ENCODE results near the gene CHCHD3. TPM values are rescaled to one million over a fixed set of nuclear protein-coding genes. Genes with fewer than 3 reads are reported as not detected.
A peak's percentile ranks its signal among the peaks of the same experiment; 100 is the strongest.

CHCHD3 gene
- total RNA-seq, 8 experiments from 2014 or later = 74.5 to 122 (median 90.0) TPM

DNA sequence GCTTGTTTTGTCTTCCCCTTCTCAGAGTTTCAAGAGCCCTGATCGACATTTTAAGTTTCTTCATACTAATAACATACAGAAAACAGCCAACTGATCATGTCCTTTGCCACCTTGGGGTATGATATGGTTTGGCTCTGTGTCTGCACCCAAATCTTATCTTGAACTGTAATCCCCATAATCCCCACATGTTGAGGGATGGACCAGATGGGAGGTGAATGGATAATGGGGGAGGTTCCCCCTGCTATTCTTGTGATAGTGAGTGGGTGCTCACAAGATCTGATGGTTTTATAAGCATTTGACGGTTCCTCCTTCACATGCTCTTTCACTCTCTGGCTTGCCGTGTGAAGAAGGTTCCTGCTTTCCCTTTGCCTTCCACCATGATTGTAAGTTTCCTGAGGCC lies 190.3 kb downstream of the CHCHD3 start:
- Histone ChIP-seq H3K4me1 (replicated peaks in 1 of 2) (no peaks in the 10 kb centered on the region), H3K27ac (no peak overlapping the region), H3K4me3 (no peak overlapping the region)
- in situ Hi-C loops (cut with MboI; ENCODE audit: low pct_unique_long_range_greater_than_20kb in 2 of 9, low sequenced_read_pairs in 9 of 9, unreplicated experiment in 9 of 9) = no loop called here
- 72 to 100% (median 96%) methylated on average over 1 to 3 of the region's 3 CpGs; no CpG with 5 or more reads in 3 of the 10 experiments for WGBS, 10 experiments
- no peak for ATAC-seq (replicated peaks in 6 of 8)

DNA sequence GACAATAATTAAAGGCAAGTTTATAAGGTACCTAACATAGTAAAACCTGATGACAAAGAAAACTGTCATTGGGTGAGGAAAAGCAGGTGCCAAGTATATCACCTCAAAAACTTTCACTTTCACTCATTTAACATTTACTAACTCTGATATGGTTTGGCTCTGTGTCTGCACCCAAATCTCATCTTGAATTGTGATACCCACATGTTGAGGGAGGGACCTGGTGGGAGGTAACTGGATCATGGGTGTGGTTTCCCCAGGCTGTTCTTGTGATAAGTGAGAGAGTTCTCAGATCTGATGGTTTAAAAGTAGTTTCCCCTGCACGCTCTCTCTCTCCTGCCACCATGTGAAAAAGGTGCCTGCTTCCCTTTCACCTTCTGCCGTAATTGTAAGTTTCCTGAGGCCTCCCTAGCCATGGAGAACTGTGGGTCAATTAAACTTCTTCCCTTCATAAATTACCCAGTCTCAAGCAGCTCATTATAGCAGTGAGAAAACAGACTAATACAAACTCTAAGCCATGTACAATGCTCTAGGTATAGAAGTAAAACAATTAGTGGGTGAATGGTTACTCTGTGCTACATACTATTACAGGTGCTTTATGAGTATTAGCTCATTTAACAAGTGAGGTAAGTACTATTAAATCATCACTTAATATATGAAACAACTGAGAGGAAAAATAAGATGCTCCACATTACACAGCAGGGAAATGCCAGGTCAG lies 199.0 kb downstream of the CHCHD3 start:
- in situ Hi-C loops (cut with MboI; ENCODE audit: low pct_unique_long_range_greater_than_20kb in 2 of 9, low sequenced_read_pairs in 9 of 9, unreplicated experiment in 9 of 9) = no loop called here
- ATAC-seq (replicated peaks in 6 of 8) = peak in 2 of 8 experiments; percentile 22 to 50
- 50 to 100% (median 100%) methylated on average over 1 to 2 of the region's 2 CpGs; no CpG with 5 or more reads in 3 of the 10 experiments for WGBS, 10 experiments
- no peak overlapping the region for H3K4me3 ChIP-seq
- H3K4me1 ChIP-seq (replicated peaks in 1 of 2) = peaks cover 8 to 11% of the 10 kb centered on the region in 2 donors
- no peak overlapping the region for H3K27ac ChIP-seq

DNA sequence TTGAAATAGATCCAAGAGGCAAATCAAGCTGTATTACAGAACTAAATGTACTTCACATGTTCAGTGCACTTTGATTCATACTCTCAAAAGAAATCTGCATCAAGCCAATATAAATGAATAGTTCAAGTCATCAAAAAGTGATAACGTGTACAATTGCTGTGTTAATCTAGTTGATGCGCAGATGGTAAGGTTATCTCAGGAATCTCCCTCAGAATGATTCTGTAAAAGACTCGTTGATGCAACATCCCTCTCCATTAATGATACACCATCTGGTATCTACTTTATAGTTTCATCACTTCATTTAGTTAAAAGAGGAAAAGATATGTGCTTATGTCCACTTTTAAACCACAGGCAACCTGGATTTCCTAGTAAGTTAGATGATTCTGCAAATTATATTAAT lies 200.6 kb downstream of the CHCHD3 start:
- Histone ChIP-seq H3K4me1 (replicated peaks in 1 of 2) (peaks cover 23 to 26% of the 10 kb centered on the region in 2 donors), H3K27ac (no peak overlapping the region), H3K4me3 (no peak overlapping the region)
- in situ Hi-C loops (cut with MboI; ENCODE audit: low pct_unique_long_range_greater_than_20kb in 2 of 9, low sequenced_read_pairs in 9 of 9, unreplicated experiment in 9 of 9) = no loop called here
- ATAC-seq (replicated peaks in 6 of 8) = peak in 1 of 8 experiments; percentile 10
- WGBS, 10 experiments = 63 to 88% (median 72%) methylated on average over 3 of the region's 3 CpGs; no CpG with 5 or more reads in 2 of the 10 experiments

DNA sequence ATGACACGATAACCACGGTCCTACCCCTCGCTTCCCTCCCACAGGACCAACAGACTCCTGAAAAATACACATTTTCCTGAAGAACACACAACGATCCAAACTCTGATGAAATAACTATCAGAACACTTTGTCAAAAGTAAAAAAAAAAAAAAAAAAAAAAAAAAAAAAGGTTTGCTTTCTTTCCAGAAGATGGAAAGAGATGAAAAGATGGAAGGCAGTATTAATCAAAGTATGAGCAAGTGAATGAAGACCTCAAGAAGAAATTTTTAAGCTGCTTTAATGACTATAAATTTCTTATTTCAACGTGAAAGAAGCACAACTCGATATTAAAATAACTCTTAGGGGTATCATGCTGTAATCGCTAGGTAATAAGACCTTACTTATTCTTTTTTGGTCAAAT lies 202.3 kb downstream of the CHCHD3 start:
- ATAC-seq (replicated peaks in 6 of 8) = no peak
- in situ Hi-C loops (cut with MboI; ENCODE audit: low pct_unique_long_range_greater_than_20kb in 2 of 9, low sequenced_read_pairs in 9 of 9, unreplicated experiment in 9 of 9) = no loop called here
- WGBS, 10 experiments = 92 to 100% (median 98%) methylated on average over 2 to 7 of the region's 7 CpGs

DNA sequence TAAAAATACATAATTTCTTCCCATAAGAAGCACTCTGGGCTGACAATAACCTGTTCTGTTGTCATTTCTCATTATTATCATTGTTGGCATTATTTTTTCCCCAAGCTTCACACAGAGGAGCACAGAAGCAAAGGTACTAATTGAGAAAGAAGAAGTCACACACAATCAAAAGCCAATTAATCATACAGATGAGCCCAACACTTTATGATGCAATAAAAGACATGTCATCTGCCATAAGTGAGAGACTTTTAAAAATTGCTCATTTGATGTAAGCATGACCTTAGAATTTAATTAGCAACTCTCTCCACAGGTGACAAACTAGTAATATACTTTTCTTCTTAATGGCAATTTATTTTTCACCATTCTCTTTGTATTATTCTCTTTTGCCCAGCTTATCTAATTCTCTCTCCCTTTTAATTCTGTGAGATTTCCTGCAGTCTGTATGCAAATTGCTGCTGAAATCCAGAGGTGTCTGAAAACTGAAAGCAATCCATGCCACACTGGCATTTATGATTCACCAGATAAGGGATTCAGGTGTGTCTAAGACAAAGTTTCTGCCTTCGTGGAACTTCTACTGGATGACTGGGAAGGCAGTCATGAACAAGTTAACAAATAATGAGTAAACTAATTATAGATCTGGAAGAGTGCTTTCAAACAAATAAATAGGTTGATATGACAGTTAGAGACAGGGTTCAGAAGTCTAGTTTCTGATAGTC lies 203.5 kb downstream of the CHCHD3 start:
- no peak overlapping the region for H3K4me3 ChIP-seq
- no peak overlapping the region for H3K27ac ChIP-seq
- peak in 2 of 8 experiments; percentile 9 to 71 for ATAC-seq (replicated peaks in 6 of 8)
- H3K4me1 ChIP-seq (replicated peaks in 1 of 2) = peaks cover 23 to 31% of the 10 kb centered on the region in 2 donors
- WGBS, 10 experiments = 71 to 100% (median 87%) methylated on average over 1 of the region's 1 CpG; no CpG with 5 or more reads in 3 of the 10 experiments
- in situ Hi-C loops (cut with MboI; ENCODE audit: low pct_unique_long_range_greater_than_20kb in 2 of 9, low sequenced_read_pairs in 9 of 9, unreplicated experiment in 9 of 9) = no loop called here

More for the DNA sequence above, 202.3 kb downstream of the CHCHD3 start:
- no peak overlapping the region for H3K27ac ChIP-seq
- H3K4me3 ChIP-seq = no peak overlapping the region
- peaks cover 23 to 31% of the 10 kb centered on the region in 2 donors for H3K4me1 ChIP-seq (replicated peaks in 1 of 2)

DNA sequence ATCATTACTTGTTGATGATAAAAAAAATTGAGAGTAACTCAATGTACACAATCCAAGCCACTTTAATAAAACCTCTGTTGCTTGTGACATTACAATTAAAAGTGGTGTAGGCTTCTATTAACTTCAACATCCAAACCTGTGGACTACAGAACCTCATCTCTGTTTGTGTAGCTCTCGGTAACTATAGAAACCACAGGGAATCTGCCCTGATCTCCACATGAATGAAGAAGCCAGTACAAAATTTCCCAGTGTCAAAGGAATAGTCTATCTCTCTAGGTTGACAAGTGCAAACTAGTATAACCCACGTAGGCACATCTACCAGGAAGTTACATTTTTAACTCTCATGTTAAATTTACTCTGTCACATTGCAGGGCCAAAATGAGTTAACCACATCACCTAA lies 204.3 kb downstream of the CHCHD3 start:
- in situ Hi-C loops (cut with MboI; ENCODE audit: low pct_unique_long_range_greater_than_20kb in 2 of 9, low sequenced_read_pairs in 9 of 9, unreplicated experiment in 9 of 9) = no loop called here
- Histone ChIP-seq H3K27ac (no peak overlapping the region), H3K4me1 (replicated peaks in 1 of 2) (peaks cover 23 to 31% of the 10 kb centered on the region in 2 donors), H3K4me3 (no peak overlapping the region)
- peak in 5 of 8 experiments; percentile 61 to 95 (median 73) for ATAC-seq (replicated peaks in 6 of 8)
- 0 to 100% (median 20%) methylated on average over 1 to 2 of the region's 2 CpGs; no CpG with 5 or more reads in 1 of the 10 experiments for WGBS, 10 experiments

DNA sequence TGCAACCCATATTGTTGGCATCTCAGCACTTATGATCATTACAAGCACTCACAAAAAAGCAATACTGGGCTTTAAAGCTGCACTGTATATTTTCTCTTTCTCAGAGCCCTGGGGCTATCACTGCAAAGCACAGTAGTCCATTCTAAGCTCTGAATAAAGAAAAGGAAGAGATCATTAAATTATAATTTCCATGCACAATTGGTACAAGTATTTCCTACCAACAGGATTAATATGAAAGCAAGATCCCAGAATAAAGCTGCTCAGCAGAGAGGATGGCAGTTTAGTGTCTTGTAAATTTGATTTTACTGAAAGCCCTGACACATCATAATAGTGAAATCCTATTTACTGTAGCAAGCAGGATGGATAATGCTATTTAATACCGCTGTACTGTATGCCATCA lies 205.3 kb downstream of the CHCHD3 start:
- 86 to 100% (median 100%) methylated on average over 1 of the region's 1 CpG; no CpG with 5 or more reads in 4 of the 10 experiments for WGBS, 10 experiments
- in situ Hi-C loops (cut with MboI; ENCODE audit: low pct_unique_long_range_greater_than_20kb in 2 of 9, low sequenced_read_pairs in 9 of 9, unreplicated experiment in 9 of 9) = no loop called here
- Histone ChIP-seq H3K4me3 (no peak overlapping the region), H3K27ac (no peak overlapping the region), H3K4me1 (replicated peaks in 1 of 2) (peaks cover 23 to 31% of the 10 kb centered on the region in 2 donors)
- ATAC-seq (replicated peaks in 6 of 8) = peak in 2 of 8 experiments; percentile 45 to 89

DNA sequence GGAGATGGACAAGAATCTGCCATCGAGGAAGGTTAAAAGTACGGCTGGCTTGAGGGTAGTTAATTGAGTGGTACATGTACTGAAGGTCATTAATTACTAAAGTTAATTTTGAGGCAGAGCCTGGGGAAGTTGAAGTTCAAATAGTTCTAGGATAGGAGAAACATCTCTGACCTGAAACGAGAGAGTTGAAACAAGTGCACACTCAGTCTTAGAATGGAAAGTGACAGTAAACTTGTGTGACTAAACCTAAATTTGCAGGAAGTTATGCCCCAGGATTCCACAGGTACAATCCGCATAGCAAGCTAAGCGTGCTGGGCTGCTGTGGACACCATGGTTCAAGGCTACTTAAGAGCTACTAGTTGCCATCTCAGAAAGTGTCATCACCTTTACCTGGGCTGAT lies 209.9 kb downstream of the CHCHD3 start:
- in situ Hi-C loops (cut with MboI; ENCODE audit: low pct_unique_long_range_greater_than_20kb in 2 of 9, low sequenced_read_pairs in 9 of 9, unreplicated experiment in 9 of 9) = no loop called here
- Histone ChIP-seq H3K4me1 (replicated peaks in 1 of 2) (peaks cover 7 to 12% of the 10 kb centered on the region in 2 donors), H3K27ac (no peak overlapping the region), H3K4me3 (no peak overlapping the region)
- 80 to 100% (median 88%) methylated on average over 2 to 5 of the region's 5 CpGs; no CpG with 5 or more reads in 2 of the 10 experiments for WGBS, 10 experiments
- no peak for ATAC-seq (replicated peaks in 6 of 8)

DNA sequence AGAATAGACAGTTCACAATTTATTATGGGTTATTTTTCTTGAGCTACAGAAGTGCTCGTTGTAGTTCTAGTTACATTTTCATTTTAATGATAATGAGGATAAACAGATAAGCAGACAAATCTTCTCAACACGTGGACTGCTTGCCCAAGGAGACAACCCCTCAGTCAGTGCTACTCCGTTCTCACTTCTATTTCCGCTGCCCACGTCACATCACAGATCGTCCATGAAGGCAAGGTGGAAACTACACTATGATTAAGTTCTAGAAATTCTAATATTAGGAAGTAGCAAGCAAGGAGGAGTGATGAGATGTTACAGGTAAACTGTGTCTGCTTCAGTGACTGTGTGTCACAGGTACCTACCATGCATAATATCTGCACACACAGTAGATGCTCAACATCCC lies 210.5 kb downstream of the CHCHD3 start:
- Histone ChIP-seq H3K4me3 (no peak overlapping the region), H3K27ac (no peak overlapping the region), H3K4me1 (replicated peaks in 1 of 2) (peaks cover under 1 to 6% of the 10 kb centered on the region in 2 donors)
- no peak for ATAC-seq (replicated peaks in 6 of 8)
- WGBS, 10 experiments = 60 to 100% (median 93%) methylated on average over 1 to 6 of the region's 6 CpGs
- in situ Hi-C loops (cut with MboI; ENCODE audit: low pct_unique_long_range_greater_than_20kb in 2 of 9, low sequenced_read_pairs in 9 of 9, unreplicated experiment in 9 of 9) = no loop called here

DNA sequence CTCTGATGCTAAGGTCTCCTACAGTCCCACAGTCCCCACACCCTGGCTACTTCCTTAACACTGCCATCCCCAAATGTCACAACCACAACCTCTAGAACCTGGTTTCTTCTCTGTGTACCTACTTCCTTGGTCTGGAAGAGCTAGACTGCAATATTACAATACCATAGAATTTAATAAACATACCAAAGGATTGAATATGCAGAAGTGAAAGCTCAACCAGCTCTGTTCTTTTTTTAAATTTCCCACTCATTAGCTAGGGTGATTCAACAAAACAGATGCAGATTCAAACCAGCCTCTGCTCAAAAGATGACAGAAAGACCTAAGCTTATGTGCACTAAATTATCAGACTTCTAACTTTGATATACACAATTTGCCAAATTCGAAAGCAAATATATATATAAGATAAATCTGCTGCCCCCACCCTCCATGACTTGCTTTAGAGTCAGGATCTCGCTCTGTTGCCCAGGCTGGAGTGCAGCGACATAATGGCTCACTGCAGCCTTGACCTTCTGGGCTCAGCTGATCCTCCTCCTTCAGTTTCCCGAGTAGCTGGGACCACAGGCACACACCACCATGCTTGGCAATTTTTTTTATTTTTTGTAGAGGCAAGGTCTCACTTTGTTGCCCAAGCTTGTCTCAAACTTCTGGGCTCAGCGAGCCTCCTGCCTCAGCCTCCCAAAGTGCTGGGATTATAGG lies 212.6 kb downstream of the CHCHD3 start:
- H3K27ac ChIP-seq = no peak overlapping the region
- WGBS, 10 experiments = 60 to 100% (median 83%) methylated on average over 1 to 5 of the region's 5 CpGs

DNA sequence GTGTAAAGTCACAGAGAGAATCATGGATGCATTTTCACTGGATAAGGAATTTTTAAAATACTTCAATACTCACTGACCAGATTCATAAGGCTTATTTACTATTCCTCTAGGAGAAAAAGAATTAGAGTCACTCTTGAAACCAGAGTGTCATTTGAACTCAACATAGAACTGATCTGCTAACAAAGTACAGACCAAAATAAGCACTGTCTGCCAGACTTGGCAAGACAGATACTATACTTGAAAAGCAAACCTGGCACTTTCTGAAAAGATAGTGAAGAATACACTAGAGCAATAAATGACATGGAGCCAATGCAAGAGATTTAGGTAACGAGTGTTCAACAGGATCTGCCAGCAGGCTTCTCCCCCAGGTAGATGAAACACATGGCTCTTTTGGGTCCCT lies 215.3 kb downstream of the CHCHD3 start:
- WGBS, 10 experiments = 83 to 100% (median 100%) methylated on average over 1 of the region's 1 CpG; no CpG with 5 or more reads in 4 of the 10 experiments
- H3K4me1 ChIP-seq (replicated peaks in 1 of 2) = no peaks in the 10 kb centered on the region
- no peak overlapping the region for H3K27ac ChIP-seq
- in situ Hi-C loops (cut with MboI; ENCODE audit: low pct_unique_long_range_greater_than_20kb in 2 of 9, low sequenced_read_pairs in 9 of 9, unreplicated experiment in 9 of 9) = no loop called here
- H3K4me3 ChIP-seq = no peak overlapping the region
- no peak for ATAC-seq (replicated peaks in 6 of 8)

More for the DNA sequence above, 212.6 kb downstream of the CHCHD3 start:
- in situ Hi-C loops (cut with MboI; ENCODE audit: low pct_unique_long_range_greater_than_20kb in 2 of 9, low sequenced_read_pairs in 9 of 9, unreplicated experiment in 9 of 9) = no loop called here
- Histone ChIP-seq H3K4me1 (replicated peaks in 1 of 2) (no peaks in the 10 kb centered on the region), H3K4me3 (no peak overlapping the region)
- ATAC-seq (replicated peaks in 6 of 8) = peak in 3 of 8 experiments; percentile 77 to 90 (median 89)

DNA sequence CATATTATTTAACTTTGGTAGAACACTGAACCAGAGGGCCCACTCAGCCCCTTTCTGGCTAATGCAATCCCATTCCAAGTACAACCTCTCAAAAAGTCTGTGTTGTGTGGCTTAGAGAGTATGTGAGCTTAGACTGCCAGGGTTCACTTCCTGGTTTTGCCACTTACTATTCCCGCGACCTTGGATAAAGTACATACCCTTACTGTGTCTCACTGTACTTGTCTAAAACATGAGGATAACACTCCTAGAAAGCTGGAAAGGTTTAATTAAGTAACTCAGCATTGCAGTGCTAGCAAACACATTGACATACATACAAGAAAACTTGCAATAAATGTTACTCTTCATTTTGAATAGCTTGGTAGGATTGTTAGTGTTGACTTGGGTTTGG lies 215.8 kb downstream of the CHCHD3 start:
- Histone ChIP-seq H3K27ac (no peak overlapping the region), H3K4me1 (replicated peaks in 1 of 2) (no peaks in the 10 kb centered on the region), H3K4me3 (no peak overlapping the region)
- in situ Hi-C loops (cut with MboI; ENCODE audit: low pct_unique_long_range_greater_than_20kb in 2 of 9, low sequenced_read_pairs in 9 of 9, unreplicated experiment in 9 of 9) = no loop called here
- 58 to 100% (median 96%) methylated on average over 2 of the region's 2 CpGs; no CpG with 5 or more reads in 4 of the 10 experiments for WGBS, 10 experiments
- ATAC-seq (replicated peaks in 6 of 8) = no peak

Data from motor neuron (in vitro differentiated cells).